ENCODE data around the gene ACER2.
"Not testable (repeated sequence)": the region's sequence is repeated elsewhere in the genome, so short reads cannot be mapped to it uniquely, and the experiment has no call there.

GRCh38 chr9:19433729-19434128 lies 24.9 kb downstream of the ACER2 start:
- TF ChIP-seq CTCF, POLR2A (IDR thresholded peaks at IDR 0.05): not testable (repeated sequence)
